Stimulated activated CD8-positive, alpha-beta memory T cell treated with anti-CD3 and anti-CD28 coated beads, Interleukin-7, amount 100 ng/mL, for 1 hour (primary cell): ENCODE results near the gene FCHSD2.
"Not testable (repeated sequence)": the region's sequence is repeated elsewhere in the genome, so short reads cannot be mapped to it uniquely, and the experiment has no call there.

Experiments used
- DNase-seq, 2 donors: peaks; one replicate each; pipeline ENCODE4 v3.0.0-alpha.2; 2020; ENCODE audit warnings: low read depth in 2 of 2

Gene FCHSD2

DNA sequence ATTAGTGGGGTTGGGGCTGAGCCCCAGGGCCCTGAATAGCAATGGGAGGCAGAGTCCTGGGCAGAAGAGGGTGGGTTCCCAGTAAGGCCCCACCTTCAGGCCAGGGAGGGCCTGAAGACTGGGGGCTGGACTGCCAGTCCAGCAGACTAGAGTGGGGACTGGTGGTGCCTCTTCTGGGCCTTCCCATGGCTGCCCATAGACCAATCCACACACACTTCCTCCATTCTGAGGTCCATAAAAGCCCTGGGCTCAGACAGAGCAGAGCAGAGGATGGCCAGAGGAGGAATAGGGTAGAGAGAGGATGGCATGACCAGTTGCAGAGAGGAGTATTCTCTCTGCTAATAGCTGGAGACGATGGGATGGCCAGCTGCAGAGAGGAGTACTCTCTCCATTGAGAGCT, 216.0 kb downstream of the FCHSD2 start:
- no peak for DNase-seq

- no peak for DNase-seq
These were observed 216.5 kb downstream of the FCHSD2 start for GRCh38 chr11:72925656-72926055.

DNA sequence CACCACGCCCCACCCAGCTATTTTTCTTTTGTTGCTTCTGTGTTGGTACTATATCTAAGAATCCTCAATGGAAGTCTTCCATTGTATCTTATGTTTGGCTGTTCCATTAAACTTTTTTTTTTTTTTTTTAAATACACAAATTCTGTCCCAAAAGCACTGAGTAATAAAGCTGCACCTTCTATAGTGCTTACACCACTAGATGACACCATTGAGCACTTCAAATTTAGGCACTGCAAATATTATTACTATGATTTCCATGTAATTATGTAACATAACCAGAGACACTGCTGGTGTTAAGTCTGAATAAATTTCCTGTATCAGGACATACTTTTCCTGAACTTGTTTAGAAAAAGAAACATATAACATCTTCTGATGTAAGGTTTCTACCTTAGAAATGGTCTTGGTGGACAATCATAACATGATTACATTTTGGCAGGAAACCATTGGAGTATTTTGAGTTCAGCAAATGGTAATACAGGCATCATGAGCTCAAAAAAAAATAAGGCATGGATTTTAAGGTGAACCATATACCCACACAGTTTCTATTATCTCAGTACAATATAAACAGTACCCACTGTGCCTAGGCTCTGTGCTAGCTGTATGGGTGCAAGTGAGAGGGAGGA, 217.4 kb downstream of the FCHSD2 start:
- no peak for DNase-seq

- no peak for DNase-seq
These were observed 220.9 kb downstream of the FCHSD2 start for GRCh38 chr11:72921028-72921716.

DNA sequence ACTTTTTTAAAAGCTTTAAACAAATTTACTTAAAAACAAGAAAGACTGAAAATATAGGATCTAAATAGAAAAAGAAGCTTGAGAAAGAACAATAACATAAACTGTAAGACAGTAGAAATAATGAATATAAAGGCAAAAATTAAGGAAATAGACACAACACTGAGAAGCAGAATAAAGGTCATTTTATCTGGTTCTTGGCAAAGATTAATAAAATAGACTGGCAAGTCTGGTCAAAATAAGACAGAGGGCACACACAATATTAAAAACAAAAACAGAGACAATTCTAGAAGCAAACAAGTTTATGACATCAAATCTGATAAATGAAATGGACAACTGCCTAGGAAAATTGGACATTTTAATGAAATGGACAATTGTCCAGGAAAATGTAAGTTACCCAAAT, 222.1 kb downstream of the FCHSD2 start:
- no peak for DNase-seq

- DNase-seq, result no peak
These were observed 223.3 kb downstream of the FCHSD2 start for GRCh38 chr11:72918851-72919250.

DNA sequence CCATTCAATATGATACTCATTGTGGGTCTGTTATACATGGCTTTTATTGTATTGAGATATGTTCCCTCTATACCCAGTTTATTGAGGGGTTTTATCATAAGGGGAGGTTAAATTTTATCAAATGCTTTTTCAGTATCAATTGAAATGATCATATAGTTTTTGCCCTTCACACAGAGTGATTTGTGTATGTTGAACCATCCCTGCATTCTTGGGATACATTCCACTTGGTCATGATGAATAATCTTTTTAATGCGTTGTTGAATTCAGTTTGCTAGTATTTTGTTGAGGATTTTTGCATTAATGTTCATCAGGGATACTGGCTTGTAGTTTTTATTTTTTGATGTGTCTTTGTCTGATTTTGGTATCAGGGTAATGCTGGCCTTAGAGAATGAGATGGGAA, 229.9 kb downstream of the FCHSD2 start:
- DNase-seq, result no peak

GRCh38 chr11:72909558-72910388, 232.3 kb downstream of the FCHSD2 start:
- DNase-seq, result not testable (repeated sequence)

DNA sequence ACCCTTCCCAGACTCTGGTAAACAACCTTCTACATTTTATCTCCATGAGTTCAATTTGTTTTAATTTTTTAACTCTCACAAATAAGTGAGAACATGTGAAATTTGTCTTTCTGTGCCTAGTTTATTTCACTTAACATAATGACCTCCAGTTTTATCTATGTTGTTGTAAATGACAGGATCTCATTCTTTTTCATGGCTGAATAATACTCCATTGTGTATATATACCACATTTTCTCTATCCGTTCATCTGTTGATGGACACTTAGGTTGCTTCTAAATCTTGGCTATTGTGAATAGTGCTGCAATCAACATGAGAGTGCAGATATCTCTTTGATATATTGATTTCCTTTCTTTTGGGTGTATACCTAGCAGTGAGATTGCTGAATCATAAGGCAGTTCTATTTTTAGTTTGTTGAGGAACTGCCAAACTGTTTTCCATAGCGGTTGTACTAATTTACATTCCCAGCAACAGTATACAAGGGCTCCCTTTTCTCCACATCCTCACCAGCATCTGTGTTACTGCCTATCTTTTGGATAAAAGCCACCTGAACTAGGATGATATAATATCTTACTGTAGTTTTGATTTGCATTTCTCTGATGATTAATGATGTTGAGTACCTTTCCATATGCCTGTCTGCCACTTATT, 234.0 kb downstream of the FCHSD2 start:
- DNase-seq, result no peak

- no peak for DNase-seq
These were observed 238.1 kb downstream of the FCHSD2 start for GRCh38 chr11:72904016-72904415.

DNA sequence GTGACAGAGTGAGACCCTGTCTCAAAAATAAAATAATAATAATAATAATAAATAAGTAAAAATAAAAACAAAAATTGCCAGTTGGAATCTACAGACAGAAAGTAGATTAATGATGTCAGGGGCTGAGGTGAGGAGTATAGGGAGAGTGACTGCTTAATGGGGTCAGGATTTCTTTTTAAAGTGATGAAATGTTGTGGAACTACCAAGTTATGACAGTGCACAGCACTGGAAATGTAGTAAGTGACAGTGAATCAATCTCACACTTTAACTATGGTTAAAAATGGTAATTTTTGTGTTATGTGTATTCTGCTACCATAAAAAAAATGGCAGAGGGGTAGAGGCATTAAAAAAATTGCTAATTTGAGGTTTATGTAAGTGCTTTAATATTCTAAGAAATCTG, 240.7 kb downstream of the FCHSD2 start:
- DNase-seq, result no peak

DNA sequence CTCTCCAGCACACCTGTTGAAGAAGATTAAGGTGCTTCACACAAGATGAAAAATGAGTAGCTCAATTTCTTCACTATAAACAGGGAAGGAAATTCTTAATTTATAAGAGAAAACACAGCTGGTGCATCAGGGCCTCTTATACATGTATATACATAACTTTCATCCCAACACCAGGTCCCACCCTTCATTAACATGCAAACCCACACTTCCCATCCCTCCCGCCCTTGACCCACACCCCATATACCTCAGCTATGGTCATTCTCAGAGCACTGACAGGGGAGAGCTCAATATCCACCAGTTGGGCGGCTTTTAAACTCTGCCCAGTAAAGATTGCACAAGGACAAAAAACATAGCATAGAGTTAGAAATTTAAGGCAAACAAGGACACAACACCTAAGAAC, 242.1 kb downstream of the FCHSD2 start:
- no peak for DNase-seq

DNA sequence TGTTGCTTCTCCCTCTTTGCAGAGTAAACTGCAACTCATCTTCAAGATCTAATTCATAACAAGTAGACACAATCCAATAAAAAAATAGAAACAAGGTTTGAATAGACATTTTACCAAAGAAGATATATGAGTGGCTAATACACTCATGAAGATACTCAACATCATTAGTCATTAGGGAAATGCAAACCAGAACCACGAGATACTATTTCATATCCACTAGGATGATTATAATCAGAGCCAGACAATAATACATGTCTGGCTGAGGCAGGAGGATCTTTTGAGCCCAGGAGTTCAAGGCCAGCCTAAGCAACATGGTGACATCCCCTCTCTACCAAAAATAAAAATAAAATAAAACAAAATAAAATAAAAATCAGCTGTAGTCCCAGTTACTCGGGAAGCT, 242.9 kb downstream of the FCHSD2 start:
- DNase-seq, result no peak

- DNase-seq, result no peak
These were observed 244.6 kb downstream of the FCHSD2 start for GRCh38 chr11:72897506-72897905.

- DNase-seq, result no peak
These were observed 245.7 kb downstream of the FCHSD2 start for GRCh38 chr11:72896431-72896830.

DNA sequence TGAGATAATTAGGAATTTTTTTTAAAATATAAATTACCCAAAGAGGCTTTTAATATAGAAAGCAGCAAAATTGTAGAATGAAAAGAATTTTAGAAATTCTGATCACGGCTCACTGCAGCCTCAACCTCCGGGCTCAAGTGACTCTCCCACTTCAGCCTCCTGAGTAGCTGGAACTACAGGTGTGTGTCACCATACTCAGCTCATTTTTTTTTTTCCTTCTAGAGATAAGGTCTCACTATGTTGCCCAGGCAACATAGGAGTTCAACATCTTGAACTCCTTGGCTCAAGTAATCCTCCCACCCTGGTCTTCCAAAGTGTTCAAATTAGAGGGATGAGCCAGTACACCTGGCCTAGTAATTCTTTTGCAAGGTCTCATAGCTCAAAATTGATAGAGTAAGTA, 251.2 kb downstream of the FCHSD2 start:
- no peak for DNase-seq

DNA sequence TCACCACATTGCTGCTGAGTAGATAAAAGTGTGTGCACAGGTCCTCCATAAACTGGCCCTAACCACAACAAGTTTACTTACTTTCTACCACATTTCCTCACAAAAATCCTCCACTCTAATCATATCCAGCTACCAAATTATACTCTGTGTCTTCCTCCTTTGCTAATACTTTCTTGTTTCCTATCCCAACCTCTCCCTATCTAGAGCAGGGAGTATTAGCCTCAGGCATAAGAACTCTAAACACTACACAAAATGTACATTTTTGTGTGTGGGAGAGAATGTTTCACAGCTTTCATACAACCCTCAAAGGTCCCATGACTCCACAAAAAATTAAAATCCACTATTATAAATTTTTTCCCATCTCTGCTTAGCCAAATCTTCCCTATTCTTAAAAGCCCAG, 255.5 kb downstream of the FCHSD2 start:
- DNase-seq, result no peak

DNA sequence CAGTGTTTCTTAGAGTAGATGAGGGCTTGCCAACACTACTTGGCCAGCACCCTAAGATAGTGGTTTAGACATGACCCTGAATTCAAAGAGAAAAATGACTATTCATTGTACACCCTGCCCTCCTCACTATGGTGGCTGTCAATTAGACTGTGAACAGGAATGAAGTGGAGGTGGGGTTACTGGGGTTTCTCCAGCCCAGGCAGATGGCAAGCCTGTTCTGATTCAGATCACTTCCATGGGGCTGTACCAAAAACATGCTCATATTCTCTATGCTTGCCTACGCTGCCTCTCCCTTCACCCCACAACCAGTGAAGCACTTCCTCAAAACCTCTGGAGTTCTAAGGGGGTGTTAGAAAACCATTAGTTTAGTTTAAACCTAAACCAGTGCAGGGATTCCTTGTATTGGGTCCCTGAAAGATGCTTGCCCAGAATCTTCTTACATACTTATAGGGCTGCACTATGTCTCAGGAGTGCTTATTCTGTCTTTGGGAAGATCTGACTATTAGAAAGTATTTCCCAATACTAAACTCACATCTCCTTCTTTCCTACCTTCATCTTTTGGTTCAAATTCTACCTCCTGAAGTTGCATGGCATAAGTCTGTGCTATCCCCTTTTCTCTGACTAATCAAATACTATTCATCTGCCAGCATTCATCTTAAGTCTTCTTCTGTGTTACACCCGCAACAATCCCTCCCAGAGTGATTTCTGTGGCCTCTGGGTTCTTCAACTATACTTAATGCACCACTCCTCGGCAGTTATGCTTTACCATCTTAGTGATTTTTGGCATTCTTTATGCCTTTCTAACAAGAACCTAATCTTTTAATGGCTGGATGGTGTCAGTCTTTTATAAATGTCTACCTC, 256.1 kb downstream of the FCHSD2 start:
- no peak for DNase-seq

- DNase-seq, result no peak
These were observed 266.0 kb downstream of the FCHSD2 start for GRCh38 chr11:72876147-72876546.

GRCh38 chr11:72875736-72876135, 266.4 kb downstream of the FCHSD2 start:
- no peak for DNase-seq

DNA sequence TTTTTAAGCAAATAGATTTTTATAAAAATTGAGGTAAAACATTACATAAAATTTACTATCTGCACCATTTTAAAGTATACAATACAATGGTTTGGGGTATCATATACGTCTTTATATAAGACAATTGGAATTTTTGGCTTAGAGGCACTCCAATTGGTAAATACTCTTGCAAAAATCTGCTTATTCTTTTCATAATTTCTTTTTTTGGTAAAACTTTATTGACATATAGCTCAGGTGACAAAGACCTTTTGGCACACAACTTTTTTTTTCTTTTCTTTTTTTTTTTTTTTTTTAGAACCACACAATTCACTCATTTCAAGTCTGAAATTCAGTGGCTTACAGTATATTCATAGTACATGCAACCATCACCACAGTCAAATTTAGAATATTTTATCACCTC, 270.1 kb downstream of the FCHSD2 start:
- DNase-seq, result no peak
